H4 (cell line): ENCODE results near the gene SPACA4. TPM values are rescaled to one million over a fixed set of nuclear protein-coding genes. Genes with fewer than 3 reads are reported as not detected.
"Not testable (repeated sequence)": the region's sequence is repeated elsewhere in the genome, so short reads cannot be mapped to it uniquely, and the experiment has no call there.

Experiments used
- DNase-seq: peaks from one replicate; pipeline ENCODE4 v3.0.0-alpha.2; 2015; ENCODE audit warnings: low spot score
- total RNA-seq: library from RNA; depleted of rRNA; stranded (reverse); fragments of >200 nt; shearing (Covaris generic); gene quantifications from 2 replicates; pipeline ENCODE4 v1.2.3, GENCODE V29; 2014

SPACA4 gene
- total RNA-seq, 1 experiment from 2014 or later, result not detected

DNA sequence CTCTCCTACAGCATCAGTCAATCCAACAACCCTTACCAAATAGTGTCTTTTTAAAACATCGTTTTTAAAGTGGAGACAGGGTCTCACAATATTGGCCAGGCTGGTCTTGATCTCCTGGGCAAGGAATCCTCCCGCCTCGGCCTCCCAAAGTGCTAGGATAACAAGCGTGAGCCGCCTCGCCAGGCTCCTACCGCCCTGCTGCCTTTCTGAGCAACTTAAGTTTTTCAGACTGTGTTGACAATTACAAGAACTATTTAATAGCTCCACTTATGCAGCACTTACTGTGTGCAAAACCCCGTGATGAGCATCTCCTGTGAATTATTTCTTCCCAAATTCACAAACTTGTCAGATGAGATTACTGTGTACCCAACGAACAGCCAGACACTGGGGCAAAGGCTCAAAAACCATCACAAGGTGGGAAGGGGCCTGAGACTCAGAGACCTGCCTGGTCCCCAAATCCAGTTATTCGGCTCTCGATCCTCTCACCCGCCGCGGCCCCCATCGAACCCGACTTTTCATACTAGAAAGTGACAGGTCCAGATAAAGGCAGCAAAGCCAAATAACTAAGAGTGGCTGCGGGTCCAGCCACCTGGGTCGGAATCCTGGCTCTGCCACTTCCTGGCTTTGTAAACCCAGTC, 11.9 kb downstream of the SPACA4 start:
- no peak for DNase-seq

DNA sequence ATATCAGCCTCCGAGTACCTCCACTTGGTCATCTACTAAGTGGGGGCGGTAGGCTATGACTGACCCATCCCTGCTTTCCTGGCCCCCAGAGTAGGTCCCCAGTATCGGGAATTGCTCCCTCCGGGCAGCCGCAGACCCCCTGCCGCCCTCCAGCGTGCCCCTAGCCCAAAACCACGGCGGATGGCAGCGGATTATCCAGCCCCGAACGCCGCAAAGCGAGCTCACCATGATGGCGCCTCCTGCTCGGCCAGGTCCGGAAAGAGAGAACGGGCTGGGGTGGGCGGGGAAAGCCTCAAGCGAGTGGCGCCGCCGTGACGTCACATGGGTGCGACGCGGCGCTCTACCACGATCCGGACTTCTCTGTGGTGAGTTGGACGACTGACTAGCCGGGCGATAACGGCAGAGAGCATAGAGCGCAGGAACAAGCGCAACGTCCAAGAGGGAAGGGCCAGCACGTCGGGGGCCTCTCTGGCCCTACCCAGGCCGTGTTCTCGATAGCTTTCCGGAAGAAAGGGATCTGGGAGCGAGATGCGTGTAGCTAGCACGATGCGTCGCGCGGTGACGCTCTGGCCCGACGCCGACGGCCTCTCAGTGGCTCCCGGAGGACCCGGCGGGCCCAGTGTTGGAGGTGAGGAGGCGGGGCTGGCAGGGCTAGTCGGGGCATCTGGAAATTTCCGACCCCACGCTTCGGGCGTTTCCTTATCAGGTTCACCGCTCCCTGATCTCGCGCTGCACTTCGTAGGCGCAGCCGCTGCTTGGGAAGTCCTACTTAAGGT, 12.6 kb downstream of the SPACA4 start, which contains the start of the genes RPL18 and SPHK2:
Gene RPL18 (minus strand): TSS at position 263 of the 776 bp plus-strand sequence. CDS start 35 bp downstream, at position 228.
Gene SPHK2 (plus strand): TSS at position 591 of the 776 bp plus-strand sequence. CDS start 1,009 bp downstream, outside the sequence.
- peak; percentile 100 for DNase-seq

DNA sequence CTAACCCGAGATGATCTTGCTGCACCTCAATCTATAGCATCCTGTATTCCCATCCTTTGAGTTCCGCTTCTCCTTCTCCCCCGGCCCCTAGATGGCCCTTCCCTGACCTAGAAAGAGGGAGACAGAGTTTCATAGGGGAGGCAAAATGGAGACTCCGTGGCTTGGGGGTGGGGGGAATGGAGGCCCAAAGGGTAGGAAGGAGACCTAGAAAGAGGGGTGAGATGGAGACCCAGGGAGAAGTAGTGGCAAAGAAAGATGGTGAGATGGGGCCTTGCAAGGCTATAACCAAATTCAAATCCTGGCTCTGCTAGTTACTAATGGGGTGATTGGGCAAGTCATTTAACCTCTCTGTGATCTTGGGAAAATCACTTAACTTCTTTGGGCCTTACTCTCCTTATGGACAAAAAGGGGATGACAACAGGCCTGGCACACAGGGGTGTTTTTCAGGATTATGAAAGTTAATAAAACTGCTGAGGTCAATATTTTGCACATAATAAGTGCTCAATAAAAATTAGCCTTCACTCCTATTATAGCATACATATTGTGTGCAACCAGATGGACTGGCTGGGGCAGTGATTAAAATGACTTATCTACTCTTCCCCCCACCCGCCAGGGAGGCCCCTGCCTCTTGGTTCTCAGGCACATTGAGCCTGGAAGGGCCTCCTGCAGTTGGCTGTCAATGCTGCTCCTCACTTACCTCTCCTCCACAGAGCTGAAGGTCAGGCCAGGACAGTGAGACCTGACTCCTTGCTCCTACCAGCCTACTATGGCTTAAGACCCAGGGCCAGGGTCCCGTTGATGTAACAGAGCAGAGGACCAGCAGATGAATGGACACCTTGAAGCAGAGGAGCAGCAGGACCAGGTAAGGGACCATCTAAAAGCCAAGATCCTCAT, 13.4 kb downstream of the SPACA4 start:
- DNase-seq, result no peak

DNA sequence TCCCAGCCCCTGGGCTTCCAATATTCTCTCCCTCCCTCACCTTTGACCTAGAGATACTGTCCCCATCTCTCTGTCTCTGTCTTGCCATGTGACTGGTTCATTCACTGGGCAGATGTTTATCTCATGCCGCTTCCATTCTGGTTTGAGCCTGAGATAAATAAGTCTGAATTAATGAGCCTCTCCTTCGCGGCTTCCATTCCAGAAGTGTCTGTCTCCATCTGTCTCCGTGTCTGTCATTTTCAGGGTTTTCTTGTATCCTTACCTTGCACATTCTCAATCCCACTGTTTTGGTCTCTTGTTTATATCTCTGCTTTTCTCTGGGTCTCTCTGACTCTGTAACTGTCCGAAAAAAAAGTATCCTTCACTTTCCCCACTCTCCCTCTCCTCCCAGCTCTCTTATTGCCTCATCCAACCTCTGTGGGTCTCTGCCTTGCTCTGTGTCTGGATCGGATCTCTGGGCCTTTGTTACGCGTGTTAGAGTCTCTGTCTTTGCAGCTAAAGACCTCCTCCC, 17.1 kb downstream of the SPACA4 start:
- no peak for DNase-seq

DNA sequence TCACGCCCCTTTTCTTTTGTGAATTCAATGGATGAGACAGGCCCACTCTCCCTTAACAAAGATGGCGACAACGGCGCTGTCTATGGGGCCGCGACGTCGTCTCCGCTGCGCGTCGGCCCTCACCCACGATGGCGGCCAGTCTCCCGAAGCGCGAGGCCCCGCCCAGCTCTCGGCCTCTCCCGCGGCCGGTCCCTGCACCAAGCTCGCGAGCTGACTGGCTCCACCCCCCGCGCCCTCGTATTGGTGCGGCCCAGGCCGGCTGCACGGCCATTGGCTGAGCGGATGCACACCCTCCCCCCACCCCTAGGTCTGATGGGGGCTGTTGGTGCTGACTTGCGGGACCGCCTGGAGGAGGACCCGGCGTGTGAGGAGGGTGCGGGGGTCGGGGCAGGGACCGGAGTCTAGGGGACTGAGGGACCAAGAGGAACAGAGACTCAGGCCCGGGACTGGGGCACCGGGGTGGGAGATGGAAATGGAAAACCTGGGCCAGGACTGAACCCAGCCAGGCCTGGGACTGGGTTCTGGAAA, 17.6 kb downstream of the SPACA4 start:
- peak; percentile 98 for DNase-seq

DNA sequence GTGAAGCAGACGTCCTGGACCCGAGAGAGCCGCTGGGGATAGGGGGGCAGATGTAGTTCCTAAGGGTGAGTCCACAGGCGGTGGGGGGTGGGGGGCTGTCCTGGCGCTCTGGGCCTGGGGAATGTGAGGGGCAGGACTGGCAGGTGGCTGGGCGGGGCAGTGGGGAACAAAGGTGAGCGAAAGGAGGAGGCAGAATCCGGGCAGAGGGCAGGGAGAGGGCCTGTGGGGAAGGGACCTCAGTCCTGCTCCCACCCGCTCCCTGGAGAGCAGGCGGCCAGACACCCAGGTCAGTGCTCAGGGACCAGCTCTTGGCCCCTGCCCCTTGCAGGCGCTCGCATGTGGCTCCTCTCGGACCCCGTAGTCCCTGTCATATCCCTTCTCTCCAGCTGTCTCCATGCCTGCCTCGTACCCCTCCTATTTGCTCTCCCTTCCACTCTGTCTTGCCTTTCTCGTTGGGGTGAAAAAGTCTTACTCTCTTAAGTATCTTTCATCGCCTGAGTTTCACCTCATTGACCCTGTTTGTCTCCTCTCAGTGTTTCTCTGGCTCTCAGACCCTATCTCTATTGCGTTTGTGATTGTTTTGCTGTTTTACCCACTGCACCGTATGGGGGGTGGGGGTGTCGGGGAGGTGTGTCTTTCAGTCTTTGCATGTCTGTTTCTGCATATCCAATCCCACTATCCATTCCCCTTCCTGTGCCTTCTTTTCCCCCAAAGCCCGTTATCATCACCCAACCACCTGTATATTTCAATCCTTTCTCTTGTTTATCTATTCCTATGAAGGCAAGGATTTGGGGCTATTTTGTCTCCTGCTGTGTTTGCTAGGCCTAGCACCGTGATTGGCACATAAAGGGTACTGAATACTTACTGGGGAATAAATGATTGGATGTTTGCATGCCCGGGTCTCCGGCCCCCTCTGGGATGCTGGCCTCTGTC, 18.5 kb downstream of the SPACA4 start:
- DNase-seq, result no peak

DNA sequence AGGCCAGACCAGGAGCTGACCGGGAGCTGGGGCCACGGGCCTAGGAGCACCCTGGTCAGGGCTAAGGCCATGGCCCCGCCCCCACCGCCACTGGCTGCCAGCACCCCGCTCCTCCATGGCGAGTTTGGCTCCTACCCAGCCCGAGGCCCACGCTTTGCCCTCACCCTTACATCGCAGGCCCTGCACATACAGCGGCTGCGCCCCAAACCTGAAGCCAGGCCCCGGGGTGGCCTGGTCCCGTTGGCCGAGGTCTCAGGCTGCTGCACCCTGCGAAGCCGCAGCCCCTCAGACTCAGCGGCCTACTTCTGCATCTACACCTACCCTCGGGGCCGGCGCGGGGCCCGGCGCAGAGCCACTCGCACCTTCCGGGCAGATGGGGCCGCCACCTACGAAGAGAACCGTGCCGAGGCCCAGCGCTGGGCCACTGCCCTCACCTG, 19.4 kb downstream of the SPACA4 start:
- DNase-seq, result no peak

DNA sequence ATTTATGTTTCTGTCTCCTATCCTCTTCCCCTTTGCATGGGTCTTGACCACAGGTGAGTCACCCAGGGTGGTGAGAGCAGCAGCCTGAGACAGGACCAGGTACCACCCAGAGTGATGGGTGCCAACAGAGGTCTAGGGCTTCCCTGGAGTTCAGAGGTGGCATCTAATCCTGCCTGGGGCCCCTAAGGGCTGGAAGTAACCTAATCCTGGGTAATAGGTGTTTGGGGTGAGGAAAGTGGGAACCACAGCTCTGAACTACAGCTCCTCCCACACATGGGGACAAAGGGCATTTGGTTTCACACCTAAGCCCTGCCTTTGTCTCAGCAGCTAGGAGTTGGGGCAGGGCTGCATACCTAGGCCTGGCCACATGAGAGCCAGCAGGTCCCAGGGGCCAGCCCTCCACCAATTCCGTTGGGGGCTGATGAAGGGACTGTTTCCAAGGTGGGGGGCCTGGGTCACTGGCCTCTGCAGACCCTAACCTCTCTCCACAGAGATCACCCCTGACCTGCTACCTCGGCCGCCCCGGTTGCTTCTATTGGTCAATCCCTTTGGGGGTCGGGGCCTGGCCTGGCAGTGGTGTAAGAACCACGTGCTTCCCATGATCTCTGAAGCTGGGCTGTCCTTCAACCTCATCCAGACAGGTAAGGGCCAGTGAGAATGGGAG, 20.8 kb downstream of the SPACA4 start:
- no peak for DNase-seq

DNA sequence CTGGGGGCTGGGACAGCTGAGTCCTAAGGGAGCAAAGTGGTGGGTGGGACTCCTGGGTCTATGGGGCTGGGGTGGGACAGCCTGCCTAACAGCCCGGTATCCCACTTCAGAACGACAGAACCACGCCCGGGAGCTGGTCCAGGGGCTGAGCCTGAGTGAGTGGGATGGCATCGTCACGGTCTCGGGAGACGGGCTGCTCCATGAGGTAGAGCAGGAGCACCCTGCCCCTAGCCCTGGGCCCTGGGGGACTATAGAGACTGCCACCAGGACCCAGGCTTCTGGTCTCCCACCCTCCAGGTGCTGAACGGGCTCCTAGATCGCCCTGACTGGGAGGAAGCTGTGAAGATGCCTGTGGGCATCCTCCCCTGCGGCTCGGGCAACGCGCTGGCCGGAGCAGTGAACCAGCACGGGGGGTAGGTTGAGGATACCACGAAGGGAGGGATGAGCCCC, 21.3 kb downstream of the SPACA4 start:
- DNase-seq, result no peak

DNA sequence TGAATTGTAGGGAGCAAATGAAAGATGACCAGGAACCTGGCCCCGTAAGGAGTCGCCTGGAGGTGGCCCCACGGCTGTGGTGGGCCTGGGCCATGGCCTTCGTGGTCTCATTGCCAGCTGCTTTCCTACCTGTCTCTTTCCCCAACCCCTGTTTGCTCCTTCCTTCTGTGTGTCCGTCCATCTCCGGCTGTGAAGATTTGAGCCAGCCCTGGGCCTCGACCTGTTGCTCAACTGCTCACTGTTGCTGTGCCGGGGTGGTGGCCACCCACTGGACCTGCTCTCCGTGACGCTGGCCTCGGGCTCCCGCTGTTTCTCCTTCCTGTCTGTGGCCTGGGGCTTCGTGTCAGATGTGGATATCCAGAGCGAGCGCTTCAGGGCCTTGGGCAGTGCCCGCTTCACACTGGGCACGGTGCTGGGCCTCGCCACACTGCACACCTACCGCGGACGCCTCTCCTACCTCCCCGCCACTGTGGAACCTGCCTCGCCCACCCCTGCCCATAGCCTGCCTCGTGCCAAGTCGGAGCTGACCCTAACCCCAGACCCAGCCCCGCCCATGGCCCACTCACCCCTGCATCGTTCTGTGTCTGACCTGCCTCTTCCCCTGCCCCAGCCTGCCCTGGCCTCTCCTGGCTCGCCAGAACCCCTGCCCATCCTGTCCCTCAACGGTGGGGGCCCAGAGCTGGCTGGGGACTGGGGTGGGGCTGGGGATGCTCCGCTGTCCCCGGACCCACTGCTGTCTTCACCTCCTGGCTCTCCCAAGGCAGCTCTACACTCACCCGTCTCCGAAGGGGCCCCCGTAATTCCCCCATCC, 22.1 kb downstream of the SPACA4 start:
- DNase-seq, result no peak

DNA sequence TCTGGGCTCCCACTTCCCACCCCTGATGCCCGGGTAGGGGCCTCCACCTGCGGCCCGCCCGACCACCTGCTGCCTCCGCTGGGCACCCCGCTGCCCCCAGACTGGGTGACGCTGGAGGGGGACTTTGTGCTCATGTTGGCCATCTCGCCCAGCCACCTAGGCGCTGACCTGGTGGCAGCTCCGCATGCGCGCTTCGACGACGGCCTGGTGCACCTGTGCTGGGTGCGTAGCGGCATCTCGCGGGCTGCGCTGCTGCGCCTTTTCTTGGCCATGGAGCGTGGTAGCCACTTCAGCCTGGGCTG, 22.7 kb downstream of the SPACA4 start:
- no peak for DNase-seq

DNA sequence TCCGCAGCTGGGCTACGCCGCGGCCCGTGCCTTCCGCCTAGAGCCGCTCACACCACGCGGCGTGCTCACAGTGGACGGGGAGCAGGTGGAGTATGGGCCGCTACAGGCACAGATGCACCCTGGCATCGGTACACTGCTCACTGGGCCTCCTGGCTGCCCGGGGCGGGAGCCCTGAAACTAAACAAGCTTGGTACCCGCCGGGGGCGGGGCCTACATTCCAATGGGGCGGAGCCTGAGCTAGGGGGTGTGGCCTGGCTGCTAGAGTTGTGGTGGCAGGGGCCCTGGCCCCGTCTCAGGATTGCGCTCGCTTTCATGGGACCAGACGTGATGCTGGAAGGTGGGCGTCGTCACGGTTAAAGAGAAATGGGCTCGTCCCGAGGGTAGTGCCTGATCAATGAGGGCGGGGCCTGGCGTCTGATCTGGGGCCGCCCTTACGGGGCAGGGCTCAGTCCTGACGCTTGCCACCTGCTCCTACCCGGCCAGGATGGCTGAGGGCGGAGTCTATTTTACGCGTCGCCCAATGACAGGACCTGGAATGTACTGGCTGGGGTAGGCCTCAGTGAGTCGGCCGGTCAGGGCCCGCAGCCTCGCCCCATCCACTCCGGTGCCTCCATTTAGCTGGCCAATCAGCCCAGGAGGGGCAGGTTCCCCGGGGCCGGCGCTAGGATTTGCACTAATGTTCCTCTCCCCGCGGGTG, 23.2 kb downstream of the SPACA4 start:
- no peak for DNase-seq

DNA sequence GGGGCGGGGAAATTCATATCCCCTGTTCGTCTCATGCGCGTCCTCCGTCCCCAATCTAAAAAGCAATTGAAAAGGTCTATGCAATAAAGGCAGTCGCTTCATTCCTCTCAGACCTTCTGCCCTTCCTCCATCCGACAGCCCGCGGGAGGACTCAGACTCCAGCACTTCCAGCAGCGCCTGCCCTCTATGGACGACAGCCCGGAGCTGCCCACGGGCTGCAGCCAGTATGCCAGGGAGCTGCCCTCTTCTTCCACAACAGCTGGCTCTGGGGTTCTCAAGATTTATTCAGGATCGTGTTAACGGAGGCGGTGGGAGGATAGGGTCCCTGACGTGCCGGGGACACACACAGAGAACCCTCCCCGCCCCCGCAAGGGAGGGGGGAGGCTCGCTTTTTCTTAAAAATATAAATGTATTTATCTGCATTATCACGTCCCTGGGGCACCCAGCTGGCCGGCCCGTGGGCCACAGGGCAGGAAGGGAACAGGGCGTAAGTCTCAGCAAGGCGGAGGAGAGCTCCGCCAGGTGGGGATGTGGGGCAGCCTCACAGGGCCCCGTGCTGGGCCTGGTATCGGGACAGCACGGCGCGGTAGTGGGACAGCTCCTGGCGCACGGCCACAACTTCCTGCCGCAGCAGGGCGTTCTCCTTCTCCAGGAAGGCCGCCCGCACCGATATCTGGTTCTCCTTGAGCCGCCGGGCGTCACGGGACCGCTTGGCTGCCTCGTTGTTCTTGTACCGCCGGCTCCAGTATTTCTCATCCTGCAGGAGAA, 23.9 kb downstream of the SPACA4 start:
- no peak for DNase-seq

DNA sequence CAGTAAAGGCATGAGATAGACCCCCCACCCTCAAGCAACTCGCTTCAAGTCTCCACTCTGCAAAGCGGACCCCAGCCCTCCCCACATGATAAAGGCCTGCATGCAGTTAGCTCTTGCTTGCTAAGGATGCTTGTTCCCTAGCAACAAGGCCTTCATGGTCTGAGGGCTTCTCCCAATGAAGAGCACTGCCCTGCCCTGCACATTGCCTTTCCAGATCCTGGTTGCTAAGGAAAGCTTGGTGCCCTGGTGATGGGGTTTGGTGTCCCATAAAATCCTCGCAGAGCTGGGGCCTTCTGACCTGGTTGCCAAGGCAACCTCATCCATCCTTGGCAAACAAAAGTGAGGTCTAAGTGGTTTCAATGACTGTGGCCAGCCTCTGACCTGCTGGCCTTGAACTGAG, 24.7 kb downstream of the SPACA4 start:
- no peak for DNase-seq

DNA sequence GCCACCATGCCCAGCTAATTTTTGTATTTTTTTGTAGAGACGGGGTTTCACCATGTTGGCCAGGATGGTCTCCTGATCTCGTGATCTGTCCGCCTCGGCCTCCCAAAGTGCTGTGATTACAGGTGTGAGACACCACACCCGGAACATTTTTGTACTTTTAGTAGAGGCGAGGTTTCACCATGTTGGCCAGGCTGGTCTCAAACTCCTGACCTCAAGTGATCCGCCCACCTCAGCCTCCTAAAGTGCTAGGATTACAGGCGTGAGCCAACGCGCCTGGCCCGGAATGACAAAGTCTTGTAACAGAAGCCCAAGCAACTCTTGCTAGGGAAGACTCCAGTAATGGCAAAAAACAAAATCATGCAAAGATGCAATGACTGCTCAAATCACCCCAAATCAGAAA, 25.7 kb downstream of the SPACA4 start:
- DNase-seq, result not testable (repeated sequence)

DNA sequence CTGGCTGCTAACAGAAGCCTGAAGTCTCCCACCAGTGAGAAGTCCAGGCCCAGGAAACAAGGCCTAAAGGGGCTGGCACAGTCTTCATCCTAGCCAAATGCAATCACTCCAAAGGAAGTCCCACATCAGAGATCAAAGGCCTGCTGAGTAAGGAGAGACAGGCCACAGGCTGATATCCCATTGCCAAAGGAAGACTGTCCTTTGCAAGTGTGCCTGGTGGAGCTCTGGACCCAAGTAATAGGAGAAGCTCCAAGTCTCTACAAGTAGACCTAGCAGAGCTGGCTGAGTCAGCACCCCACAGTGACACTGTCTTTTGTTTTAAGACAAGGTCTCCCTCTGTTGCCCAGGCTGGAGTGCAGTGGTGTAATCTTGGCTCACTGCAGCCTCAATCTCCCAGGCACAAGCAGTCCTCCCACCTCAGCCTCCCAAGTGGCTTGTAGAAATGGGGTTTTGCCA, 26.2 kb downstream of the SPACA4 start:
- no peak for DNase-seq

DNA sequence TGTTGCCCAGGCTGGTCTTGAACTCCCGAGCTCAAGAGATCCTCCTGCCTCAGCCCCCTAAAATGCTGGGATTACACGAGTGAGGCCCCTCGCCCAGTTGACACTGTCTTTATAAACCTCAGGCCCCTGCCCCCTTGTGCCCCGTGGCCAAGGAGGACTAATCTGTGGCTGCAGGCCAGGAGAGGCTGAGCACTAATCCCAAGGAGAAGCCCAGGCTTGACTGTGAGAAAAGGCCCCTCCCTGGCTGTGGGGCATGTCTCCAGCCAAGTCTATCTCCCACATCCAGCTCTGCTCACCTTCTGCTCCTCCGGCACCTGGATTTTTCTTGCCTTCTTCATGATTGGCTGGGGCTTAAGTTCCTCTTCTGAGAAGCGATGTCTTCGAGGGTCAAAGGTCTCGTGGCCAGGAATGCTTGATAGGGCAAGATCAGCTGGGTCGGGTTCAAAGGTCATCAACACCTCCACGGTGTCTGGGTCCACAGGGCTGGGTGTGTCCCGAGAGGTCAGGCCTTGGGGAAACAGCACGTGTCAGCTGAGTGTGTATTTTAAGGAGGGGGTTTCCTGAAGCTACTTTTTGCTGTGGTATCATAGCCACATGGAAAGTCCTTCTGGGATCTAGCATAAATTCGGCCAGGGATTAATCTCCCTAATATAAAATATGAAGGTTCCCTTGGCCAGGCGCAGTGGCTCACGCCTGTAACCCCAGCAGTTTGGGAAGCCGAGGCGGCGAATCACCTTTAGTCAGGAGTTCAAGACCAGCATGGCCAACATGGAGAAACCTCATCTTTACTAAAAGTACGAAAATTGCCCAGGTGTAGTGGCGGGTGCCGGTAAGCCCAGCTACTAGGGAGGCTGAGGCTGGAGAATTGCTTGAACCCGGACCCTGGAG, 26.9 kb downstream of the SPACA4 start:
- no peak for DNase-seq
